HL-60 (cell line): ENCODE results near the gene ARHGAP32.

Source experiments
- CTCF ChIP-seq: IDR thresholded peaks from one replicate; pipeline ENCODE4 v1.5.1; 2011; ENCODE audit warnings: low read length, control low read depth, inconsistent platforms; ENCODE audit not compliant: insufficient read depth
- GABPA ChIP-seq: IDR thresholded peaks from 2 replicates; pipeline ENCODE4 v1.6.1; 2012; ENCODE audit warnings: low read depth
- POLR2AphosphoS5 ChIP-seq: IDR thresholded peaks from 2 replicates; pipeline ENCODE4 v1.6.1; 2012; ENCODE audit warnings: low read depth
- REST ChIP-seq: IDR thresholded peaks from 2 replicates; pipeline ENCODE4 v1.6.1; 2012; ENCODE audit warnings: low read depth; ENCODE audit not compliant: insufficient replicate concordance

- TF ChIP-seq CTCF (no peak), REST (no peak), POLR2AphosphoS5 (no peak), GABPA (no peak)
Observed at GRCh38 chr11:128934351-128934750, 257.8 kb downstream of the ARHGAP32 start.
